Esophagus muscularis mucosa (tissue), 3 donors: Measurements from ENCODE around the gene IGIP.

ENCODE experiments used
- POLR2A ChIP-seq: fragments of 450-650 bp; IDR thresholded peaks from one replicate; pipeline ENCODE4 v1.6.1; 2017; ENCODE audit warnings: antibody characterized with exemption, moderate library complexity, mild to moderate bottlenecking, low read depth
- TF ChIP-seq, protein P1 (sequence below), 3 experiments: fragments of 200-600 bp in 2 of 3; fragments of 450-650 bp in 1 of 3; sonication (generic) in 2 of 3; IDR thresholded peaks; one replicate each; pipeline ENCODE4 v1.5.1; 2017 to 2019; ENCODE audit warnings: antibody characterized with exemption in 3 of 3, mild to moderate bottlenecking in 2 of 3, moderate library complexity in 1 of 3

DNA sequence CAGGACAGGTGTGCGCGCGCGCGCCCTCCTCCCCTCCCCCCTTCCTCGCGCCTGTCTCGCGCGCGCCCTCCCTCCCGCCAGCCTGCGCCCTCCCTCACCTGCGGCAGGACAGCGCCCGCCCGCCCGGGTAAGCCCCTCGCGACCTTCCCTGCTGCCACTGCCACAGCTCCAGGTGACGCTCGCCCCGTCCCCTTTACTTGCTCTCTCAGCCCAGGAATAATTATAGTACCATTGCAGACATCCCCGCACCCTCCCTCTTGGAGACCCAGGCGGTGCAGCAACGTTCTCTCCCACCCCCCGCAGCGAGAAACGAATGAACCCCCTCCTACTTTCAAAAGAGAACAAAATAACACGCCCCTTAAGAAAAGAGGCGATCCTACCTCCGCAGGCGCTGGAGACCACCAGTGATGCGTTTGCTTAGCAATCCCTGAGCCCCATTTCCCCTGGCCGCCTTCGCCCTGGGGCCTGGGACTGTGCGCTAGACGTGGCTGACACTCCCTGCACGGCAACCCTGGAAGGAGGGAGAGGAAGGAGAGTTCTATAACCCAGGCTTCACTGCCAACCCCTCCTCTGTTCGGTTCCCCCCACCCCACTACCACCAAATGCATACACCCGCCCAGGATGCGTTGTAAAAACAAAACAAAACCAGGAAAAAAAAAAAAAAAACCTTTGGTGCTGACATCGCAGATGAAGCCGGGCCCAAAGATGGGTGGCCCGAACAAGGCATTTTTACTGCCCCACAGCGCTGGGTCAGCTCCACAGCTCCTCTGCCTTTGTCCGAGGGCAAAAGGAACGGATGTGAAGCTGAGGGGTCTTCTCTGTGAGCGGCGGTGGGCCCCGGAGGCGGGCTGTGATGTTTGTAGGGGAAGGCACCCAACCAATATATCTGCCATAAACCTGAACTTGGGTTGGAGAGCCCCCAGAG lies 17.4 kb upstream of the IGIP start:
- TF ChIP-seq, protein P1, sequence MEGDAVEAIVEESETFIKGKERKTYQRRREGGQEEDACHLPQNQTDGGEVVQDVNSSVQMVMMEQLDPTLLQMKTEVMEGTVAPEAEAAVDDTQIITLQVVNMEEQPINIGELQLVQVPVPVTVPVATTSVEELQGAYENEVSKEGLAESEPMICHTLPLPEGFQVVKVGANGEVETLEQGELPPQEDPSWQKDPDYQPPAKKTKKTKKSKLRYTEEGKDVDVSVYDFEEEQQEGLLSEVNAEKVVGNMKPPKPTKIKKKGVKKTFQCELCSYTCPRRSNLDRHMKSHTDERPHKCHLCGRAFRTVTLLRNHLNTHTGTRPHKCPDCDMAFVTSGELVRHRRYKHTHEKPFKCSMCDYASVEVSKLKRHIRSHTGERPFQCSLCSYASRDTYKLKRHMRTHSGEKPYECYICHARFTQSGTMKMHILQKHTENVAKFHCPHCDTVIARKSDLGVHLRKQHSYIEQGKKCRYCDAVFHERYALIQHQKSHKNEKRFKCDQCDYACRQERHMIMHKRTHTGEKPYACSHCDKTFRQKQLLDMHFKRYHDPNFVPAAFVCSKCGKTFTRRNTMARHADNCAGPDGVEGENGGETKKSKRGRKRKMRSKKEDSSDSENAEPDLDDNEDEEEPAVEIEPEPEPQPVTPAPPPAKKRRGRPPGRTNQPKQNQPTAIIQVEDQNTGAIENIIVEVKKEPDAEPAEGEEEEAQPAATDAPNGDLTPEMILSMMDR (IDR thresholded peaks at IDR 0.05): no peak
- TF ChIP-seq POLR2A: no peak
